OCI-LY7 (cell line): ENCODE data around the gene FHIP1A. TPM values are rescaled to one million over a fixed set of nuclear protein-coding genes. Genes with fewer than 3 reads are reported as not detected.
"Not testable (repeated sequence)": the region's sequence is repeated elsewhere in the genome, so short reads cannot be mapped to it uniquely, and the experiment has no call there.

Experiments used
- BruUV-seq: library from RNA; stranded (reverse); fragments of 400-500 nt; replicated peaks from 2 replicates; lab custom pipeline; 2021; lab: Mats Ljungman, UMichigan
- CTCF ChIA-PET: fragments of 300-600 bp; sonication (Branson Sonifier 250); formaldehyde crosslinking; loops from one replicate; lab custom pipeline; 2022; ENCODE audit warnings: antibody characterized with exemption; ENCODE audit not compliant: unreplicated experiment; lab: Charles Lee
- POLR2A ChIA-PET: fragments of 300-600 bp; sonication (Branson Sonifier 250); formaldehyde crosslinking; loops from one replicate; lab custom pipeline; 2022; ENCODE audit warnings: antibody characterized with exemption; lab: Charles Lee
- DNase-seq: peaks from one replicate; pipeline ENCODE4 v3.0.0-alpha.2; 2015; ENCODE audit warnings: low spot score
- H2AFZ ChIP-seq: fragments of 200-600 bp; sonication (generic), shearing (Covaris generic); 2 replicates; pipeline ENCODE4 v1.6.1; 2014; ENCODE audit warnings: mild to moderate bottlenecking, antibody characterized with exemption, low read length, moderate library complexity
- H3K27ac ChIP-seq: fragments of 200-600 bp; sonication (generic); 2 replicates; pipeline ENCODE4 v1.5.1; 2014; ENCODE audit warnings: mixed run types, low read depth, mild to moderate bottlenecking, moderate library complexity, low read length, inconsistent platforms; ENCODE audit not compliant: poor library complexity, severe bottlenecking
- H3K36me3 ChIP-seq: fragments of 200-600 bp; sonication (generic); 2 replicates; pipeline ENCODE4 v1.6.1; 2014; ENCODE audit warnings: mild to moderate bottlenecking, antibody characterized with exemption, low read length, moderate library complexity, mixed read lengths; ENCODE audit not compliant: insufficient read depth
- H3K4me1 ChIP-seq: fragments of 200-600 bp; sonication (generic); 2 replicates; pipeline ENCODE4 v1.5.1; 2014; ENCODE audit warnings: mild to moderate bottlenecking, low read length; ENCODE audit not compliant: insufficient read depth, poor library complexity, severe bottlenecking
- H3K4me2 ChIP-seq: fragments of 200-600 bp; sonication (generic); 2 replicates; pipeline ENCODE4 v1.6.1; 2014; ENCODE audit warnings: mild to moderate bottlenecking, low read length
- H3K4me3 ChIP-seq: fragments of 200-600 bp; sonication (generic); 2 replicates; pipeline ENCODE4 v1.5.1; 2014; ENCODE audit warnings: mild to moderate bottlenecking, low read depth, low read length; ENCODE audit not compliant: poor library complexity, severe bottlenecking
- H3K79me2 ChIP-seq: fragments of 200-600 bp; sonication (generic); 2 replicates; pipeline ENCODE4 v1.6.1; 2016; ENCODE audit warnings: low read depth, mild to moderate bottlenecking, low read length, moderate library complexity, mixed read lengths; ENCODE audit not compliant: insufficient read depth
- H3K9me2 ChIP-seq: fragments of 200-600 bp; sonication (generic); 2 replicates; pipeline ENCODE4 v1.6.1; 2016; ENCODE audit warnings: mild to moderate bottlenecking, low read length, mixed read lengths; ENCODE audit not compliant: insufficient read depth
- H3K9me3 ChIP-seq: fragments of 200-600 bp; sonication (generic); 2 replicates; pipeline ENCODE4 v1.6.1; 2014; ENCODE audit warnings: mild to moderate bottlenecking, mixed run types, low read length, mixed read lengths
- H4K20me1 ChIP-seq: fragments of 200-600 bp; sonication (generic); 2 replicates; pipeline ENCODE4 v1.6.1; 2014; ENCODE audit warnings: mild to moderate bottlenecking, antibody characterized with exemption, low read length, moderate library complexity, mixed read lengths; ENCODE audit not compliant: insufficient read depth
- EZH2phosphoT487 ChIP-seq: fragments of 200-600 bp; sonication (generic); IDR thresholded peaks from 2 replicates; pipeline ENCODE4 v1.6.1; 2018; ENCODE audit warnings: low read depth, borderline replicate concordance, mild to moderate bottlenecking, mixed run types, antibody characterized with exemption, low read length, moderate library complexity, mixed read lengths
- intact Hi-C: fragments of 100-400 bp; cut with micrococcal nuclease; formaldehyde crosslinking; loops from one replicate; pipeline ENCODE4 v1.10.0; 2022; ENCODE audit not compliant: unreplicated experiment
- total RNA-seq, 2 experiments: library from RNA; depleted of rRNA in 1 of 2; stranded (reverse); fragments of >200 nt in 1 of 2; shearing (Covaris generic) in 1 of 2; gene quantifications; 2 replicates each; pipeline ENCODE4 v1.2.3, GENCODE V29; 2014 to 2022
- TF ChIP-seq, protein P1 (sequence below): fragments of 200-600 bp; sonication (generic); conservative IDR thresholded peaks from 2 replicates; pipeline ENCODE4 v1.5.1; 2014; ENCODE audit warnings: mild to moderate bottlenecking, antibody characterized with exemption, low read length, moderate library complexity, mixed read lengths

The FHIP1A gene
- total RNA-seq, 2 experiments from 2014 or later: not detected

- intact Hi-C loops: no loop called here
- no peaks in the 10 kb centered on the region for H3K4me1 ChIP-seq
- H3K9me2 ChIP-seq: no peaks in the 10 kb centered on the region
- no peak overlapping the region for H3K4me2 ChIP-seq
- ChIA-PET CTCF (no interaction called here), POLR2A (interaction anchor here (0.7 kb wide), 1 partner anchor 61 kb away, joined by 3 read pairs; no protein-coding TSS in a partner anchor)
- no peak overlapping the region for H2AFZ ChIP-seq
- no peaks in the 10 kb centered on the region for H3K9me3 ChIP-seq
- H3K27ac ChIP-seq: no peak overlapping the region
- no peak for DNase-seq
- H3K79me2 ChIP-seq: no peaks in the 10 kb centered on the region
- no TSS peak for BruUV-seq
- no peak overlapping the region for H3K4me3 ChIP-seq
- no peaks in the 10 kb centered on the region for H3K36me3 ChIP-seq
- TF ChIP-seq, protein P1, sequence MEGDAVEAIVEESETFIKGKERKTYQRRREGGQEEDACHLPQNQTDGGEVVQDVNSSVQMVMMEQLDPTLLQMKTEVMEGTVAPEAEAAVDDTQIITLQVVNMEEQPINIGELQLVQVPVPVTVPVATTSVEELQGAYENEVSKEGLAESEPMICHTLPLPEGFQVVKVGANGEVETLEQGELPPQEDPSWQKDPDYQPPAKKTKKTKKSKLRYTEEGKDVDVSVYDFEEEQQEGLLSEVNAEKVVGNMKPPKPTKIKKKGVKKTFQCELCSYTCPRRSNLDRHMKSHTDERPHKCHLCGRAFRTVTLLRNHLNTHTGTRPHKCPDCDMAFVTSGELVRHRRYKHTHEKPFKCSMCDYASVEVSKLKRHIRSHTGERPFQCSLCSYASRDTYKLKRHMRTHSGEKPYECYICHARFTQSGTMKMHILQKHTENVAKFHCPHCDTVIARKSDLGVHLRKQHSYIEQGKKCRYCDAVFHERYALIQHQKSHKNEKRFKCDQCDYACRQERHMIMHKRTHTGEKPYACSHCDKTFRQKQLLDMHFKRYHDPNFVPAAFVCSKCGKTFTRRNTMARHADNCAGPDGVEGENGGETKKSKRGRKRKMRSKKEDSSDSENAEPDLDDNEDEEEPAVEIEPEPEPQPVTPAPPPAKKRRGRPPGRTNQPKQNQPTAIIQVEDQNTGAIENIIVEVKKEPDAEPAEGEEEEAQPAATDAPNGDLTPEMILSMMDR: no peak
- no peak for TF ChIP-seq EZH2phosphoT487
- H4K20me1 ChIP-seq: no peaks in the 10 kb centered on the region
Measured at GRCh38 chr4:151402145-151402865, 6.7 kb upstream of the FHIP1A start.

GRCh38 chr4:151403656-151404055 lies 5.3 kb upstream of the FHIP1A start:
- no peak for DNase-seq
- no peak for TF ChIP-seq EZH2phosphoT487
- TF ChIP-seq, protein P1: no peak
- Histone ChIP-seq H3K79me2 (no peaks in the 10 kb centered on the region), H3K9me2 (no peaks in the 10 kb centered on the region), H3K27ac (no peak overlapping the region), H3K36me3 (no peaks in the 10 kb centered on the region), H3K4me2 (no peak overlapping the region), H3K4me1 (no peaks in the 10 kb centered on the region), H3K9me3 (no peaks in the 10 kb centered on the region), H4K20me1 (no peaks in the 10 kb centered on the region), H3K4me3 (no peak overlapping the region), H2AFZ (no peak overlapping the region)
- POLR2A ChIA-PET: interaction anchor here (1.0 kb wide), 1 partner anchor 98 kb away, joined by 5 read pairs; no protein-coding TSS in a partner anchor
- CTCF ChIA-PET: no interaction called here
- intact Hi-C loops: no loop called here
- BruUV-seq: no TSS peak

GRCh38 chr4:151404802-151405201 lies 4.2 kb upstream of the FHIP1A start:
- POLR2A ChIA-PET, CTCF ChIA-PET: not testable (repeated sequence)

More at GRCh38 chr4:151404802-151405201, 4.2 kb upstream of the FHIP1A start:
- H3K27ac ChIP-seq, intact Hi-C loops, H3K4me1 ChIP-seq, H3K9me2 ChIP-seq, H4K20me1 ChIP-seq, H3K4me3 ChIP-seq, H3K79me2 ChIP-seq, DNase-seq, H2AFZ ChIP-seq, H3K4me2 ChIP-seq, H3K9me3 ChIP-seq, BruUV-seq, H3K36me3 ChIP-seq: not testable (repeated sequence)
